Activated CD8-positive, alpha-beta memory T cell treated with anti-CD3 and anti-CD28 coated beads, Interleukin-2, amount 50 U/mL, for 24 hours (primary cell): ENCODE measurements around the gene CCDC188.

Experiments used
- DNase-seq: peaks from one replicate; pipeline ENCODE4 v3.0.0-alpha.2; 2020; ENCODE audit errors: extremely low read depth

The CCDC188 gene

DNA sequence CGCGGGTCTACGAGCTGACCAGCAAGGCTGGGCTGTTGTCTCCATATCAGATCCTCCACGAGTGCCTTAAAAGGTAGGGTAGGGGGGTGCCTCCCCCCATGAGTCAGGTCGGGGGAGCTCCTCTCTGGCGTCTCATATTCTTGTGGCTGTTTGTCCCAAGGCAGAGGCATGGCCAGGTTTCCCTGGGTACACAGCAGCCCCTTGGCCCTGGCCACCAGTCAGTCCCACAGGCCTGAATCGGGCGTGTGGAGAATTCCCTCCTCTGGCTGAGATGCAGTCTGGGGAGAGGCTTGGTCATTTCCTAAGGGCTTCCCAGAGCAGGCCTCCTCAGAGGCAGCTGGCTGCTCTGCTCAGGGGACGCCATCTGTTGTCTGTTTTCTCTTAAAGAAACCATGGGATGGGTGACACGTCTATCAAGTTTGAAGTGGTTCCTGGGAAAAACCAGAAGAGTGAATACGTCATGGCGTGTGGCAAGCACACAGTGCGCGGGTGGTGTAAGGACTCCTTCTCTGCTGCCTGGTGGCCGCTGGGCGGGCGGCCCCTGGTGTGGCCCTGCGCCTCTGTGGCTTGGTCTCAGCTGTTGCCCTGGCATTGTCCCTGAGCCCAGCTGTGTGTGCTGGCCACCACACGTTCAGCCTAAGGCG is 44.5 kb downstream of the CCDC188 start:
- no peak for DNase-seq

GRCh38 chr22:20105456-20106204 is 45.2 kb downstream of the CCDC188 start:
- DNase-seq: no peak

DNA sequence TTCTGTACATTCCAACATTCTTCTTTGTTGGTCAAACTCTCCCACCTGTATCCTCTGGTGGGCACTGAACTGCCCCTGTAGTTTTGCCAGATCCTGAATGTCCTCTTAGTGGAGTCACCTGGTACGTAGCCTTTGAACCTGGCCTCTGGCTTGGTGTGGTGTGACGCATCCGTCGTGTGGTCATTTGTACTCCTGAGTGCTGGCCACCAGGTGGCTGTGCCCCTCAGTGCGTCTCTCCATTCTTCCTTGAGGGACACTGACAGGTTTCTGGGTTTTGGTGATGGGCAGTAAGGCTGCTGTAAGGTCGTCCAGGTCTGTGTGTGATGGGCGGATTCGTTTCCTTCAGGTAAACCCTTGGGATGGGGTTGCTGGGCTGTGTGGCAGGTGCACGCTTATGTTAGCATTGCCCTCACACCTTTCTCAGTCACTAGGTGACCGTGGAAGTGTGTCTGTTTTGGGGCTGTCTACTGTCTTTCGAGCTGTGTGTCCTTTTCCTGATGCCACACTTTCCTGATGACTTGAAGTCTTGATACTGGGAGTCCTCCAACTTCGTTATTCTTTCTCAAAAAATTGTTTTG is 48.6 kb downstream of the CCDC188 start:
- no peak for DNase-seq

GRCh38 chr22:20101638-20102037 is 49.2 kb downstream of the CCDC188 start:
- DNase-seq: no peak

DNA sequence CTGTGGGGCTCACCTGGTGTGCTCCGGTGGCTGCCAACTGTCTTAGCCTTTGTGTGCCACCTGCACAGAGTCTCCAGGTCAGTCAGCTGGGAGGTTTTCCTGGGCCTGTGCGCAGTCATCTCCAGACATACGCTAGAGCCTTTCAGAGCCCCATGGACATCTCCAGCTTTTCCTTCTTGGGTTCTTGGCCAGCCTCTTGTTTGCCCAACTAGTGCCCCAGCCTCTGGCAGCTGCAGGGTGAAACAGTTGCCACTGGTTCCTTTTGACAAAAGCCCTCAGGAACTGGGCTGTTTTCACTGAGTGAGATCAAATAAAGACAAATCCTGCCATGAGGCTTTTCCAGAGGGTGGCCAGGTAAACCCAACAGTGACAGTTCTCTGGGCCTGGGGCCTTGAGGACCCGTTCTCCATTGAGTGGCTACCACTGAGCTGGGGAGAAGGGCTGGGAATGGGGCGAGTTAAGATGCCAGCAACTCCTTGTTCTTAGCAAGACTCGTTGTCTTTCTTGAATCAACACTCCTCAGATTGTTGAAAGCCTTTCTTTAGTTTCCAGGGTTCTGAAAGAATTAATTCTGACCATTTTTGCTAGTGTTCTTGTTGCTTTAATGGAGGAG is 51.6 kb downstream of the CCDC188 start:
- DNase-seq: no peak
